Activated CD8-positive, alpha-beta memory T cell treated with anti-CD3 and anti-CD28 coated beads, Interleukin-2, amount 50 U/mL, for 48 hours (primary cell): ENCODE measurements around the gene PTAFR.

Source experiments
- DNase-seq: peaks from one replicate; pipeline ENCODE4 v3.0.0-alpha.2; 2020

Gene PTAFR

DNA sequence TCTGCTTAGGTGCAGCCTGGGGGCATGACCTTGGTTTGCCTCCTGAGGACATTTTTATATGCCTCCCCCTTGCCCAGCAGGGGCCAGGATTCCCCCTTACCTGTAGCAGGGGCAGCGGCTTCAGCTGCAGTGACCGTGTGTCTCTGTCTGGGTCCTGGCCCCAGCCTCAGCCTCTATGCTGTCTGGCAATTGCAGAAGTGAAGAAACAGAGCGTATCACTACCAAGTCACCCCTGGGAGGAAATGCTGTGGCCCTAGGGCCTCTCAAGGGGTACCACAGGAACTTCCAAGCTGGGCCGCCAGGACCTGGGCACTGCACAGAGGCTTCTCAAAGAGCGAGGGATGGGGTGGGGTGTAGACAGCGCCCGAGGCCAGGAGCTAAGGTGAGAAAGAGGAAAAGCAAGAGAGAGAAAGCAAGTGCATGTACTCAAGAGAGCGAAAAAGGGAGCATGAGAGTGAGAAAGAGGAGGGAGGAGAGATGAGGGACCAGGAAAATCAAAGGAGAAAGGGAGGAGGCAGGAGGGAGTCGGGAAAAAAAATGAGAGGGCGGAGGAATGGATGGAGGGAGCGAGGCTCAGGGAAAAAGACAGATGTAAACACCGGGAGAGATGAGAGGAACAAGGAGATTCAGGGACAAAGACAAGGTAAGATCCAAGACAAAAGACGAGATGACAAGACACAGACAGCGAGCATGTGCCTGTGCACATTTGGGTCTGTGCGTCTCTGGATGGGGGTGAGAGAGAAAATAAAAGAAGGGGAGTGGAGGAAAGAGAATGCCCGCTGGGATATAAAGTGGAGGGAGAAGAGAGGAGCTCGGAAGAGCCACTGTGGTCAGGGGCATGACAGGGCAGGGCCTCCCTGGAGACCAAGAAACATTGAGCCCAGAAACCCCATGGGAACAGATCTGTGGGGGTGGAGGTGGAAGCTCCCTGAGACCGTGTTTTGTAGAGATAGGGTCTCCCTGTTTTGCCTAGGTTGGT, at the start of gene PTAFR:
Gene PTAFR, minus strand, starts transcription at position 199 of the 979 bp plus-strand sequence. CDS start 25,669 bp downstream, outside the sequence.
- no peak for DNase-seq

DNA sequence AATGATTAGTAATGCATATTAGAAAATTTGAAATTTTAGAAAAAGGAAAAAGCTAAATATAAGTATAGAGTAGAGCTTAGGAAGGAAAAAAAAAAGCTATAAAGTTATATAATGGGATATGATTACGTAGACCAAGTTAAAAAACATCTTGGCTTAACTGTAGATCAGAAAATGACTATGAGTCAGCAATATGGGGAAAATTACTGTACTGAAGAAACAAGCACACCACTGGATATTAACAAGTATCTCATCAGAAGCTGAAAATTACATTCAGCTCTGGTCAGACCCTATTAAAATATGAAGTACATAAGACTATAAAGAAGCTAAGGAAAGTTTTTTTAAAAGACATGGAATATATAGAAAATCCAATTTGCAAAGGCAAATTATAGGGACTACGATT, 36.8 kb upstream of the PTAFR start:
- no peak for DNase-seq

- no peak for DNase-seq
Observed at GRCh38 chr1:28209700-28210099, 33.2 kb upstream of the PTAFR start.

GRCh38 chr1:28208818-28209441, 32.4 kb upstream of the PTAFR start:
- DNase-seq, result peak; percentile 52

- no peak for DNase-seq
Observed at GRCh38 chr1:28205243-28205642, 28.8 kb upstream of the PTAFR start.

DNA sequence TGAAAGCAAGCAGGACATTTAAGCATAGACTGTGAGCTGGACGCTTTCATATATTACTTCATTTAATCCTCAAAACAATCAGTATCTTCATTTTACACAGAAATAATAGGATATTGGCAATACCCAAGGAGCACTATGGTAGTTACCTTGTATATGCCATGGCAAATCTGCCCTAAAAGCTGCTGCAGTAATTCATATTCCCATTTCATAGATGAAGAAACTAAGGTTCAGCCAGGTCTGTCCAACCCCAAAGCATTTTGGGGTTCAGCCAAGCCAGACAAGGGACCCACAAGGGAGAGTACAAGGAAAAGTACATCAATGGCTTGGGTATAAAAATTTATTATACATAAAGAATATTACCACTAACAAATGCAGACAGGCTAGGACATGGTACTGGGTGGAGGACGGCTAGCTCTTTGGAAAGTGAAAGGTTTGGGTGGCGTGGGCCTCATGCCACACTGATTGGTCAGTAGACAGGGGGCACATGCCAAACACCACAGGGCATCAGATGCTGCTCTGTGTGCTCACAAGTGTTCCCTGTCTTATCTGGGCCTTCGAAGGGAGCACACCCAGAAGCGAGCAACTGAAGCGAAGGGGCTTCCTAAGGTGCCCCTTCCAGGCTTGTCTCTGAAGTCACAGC, 23.9 kb upstream of the PTAFR start:
- DNase-seq, result peak; percentile 52

DNA sequence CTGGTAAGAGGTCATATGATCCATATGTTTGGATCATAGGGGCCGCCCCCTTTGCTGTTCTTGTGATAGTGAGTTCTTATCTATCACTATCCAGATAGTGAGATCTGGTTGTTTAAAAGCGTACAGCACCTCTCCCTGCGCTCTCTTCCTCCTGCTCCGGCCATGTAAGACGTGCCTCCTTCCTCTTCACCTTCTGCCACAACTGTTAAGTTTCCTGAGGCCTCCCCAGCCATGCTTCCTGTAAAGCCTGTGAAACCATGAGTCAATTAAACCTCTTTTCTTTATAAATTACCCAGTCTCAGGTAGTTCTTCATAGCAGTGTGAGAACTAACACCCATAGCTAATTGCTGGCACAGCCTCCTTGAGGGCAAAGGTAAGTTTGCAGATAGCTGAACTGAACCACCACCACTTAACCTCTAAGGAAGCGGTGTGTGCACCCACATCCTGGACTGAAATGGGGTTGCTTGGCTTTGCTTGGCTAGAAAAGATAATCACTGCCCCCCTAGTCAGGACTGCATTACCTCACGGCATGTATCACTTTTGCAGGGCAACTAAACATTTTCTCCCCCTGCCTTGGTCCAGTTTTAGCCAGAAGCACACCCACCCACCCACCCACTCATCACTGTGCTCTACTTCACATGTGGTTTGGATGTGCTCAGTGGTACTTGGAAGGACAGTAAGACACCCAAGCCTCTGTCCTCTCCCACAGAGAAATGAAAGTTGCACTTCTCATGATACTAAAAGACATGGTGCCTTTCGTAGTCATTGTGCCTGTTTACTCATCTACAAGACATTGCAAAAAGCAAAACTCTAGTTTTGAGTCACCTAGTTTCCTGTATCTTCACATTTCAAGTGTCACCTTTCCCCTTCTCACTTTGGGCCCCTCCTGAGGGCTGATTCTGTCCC, 23.1 kb upstream of the PTAFR start:
- DNase-seq, result peak; percentile 80

GRCh38 chr1:28197682-28198415, 21.4 kb upstream of the PTAFR start:
- DNase-seq, result peak; percentile 41

DNA sequence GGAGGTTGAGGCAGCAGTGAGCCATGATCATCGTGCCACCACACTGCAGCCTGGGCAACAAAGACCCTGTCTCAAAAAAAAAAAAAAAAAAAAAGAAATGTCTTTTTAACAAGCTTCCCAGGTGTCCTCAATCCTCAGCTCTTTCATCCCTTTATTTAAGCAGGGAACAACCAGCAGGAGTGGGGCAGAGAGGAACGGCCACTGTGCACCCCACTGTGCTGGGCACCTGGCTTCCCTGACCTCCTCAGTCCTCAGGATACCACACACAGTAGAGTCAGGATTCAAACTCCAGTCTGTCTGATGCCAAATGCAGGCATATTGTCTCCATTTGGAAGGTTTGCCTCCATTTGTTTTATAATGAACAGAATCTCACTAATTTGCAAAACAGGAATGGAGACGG, 19.8 kb upstream of the PTAFR start:
- peak; percentile 20 for DNase-seq

DNA sequence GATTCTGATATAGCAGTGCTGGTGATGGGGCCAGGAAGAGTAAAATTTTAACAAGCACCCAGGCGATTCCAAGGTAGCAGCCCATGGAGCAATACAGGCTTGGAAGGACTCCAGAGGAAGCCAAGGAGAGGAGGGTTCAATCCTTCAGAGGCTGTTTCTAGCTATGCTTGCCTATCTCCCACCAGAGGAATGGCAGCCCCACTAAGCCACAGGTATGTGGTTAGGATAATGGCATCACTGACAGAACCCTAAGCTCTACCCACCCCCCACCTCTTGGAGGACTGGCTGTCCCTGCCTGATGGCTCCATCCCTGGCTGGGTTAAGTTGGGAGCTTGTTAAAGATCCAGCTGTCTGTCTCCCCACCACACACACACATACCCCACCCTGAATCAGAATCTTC, 19.3 kb upstream of the PTAFR start:
- peak; percentile 39 for DNase-seq

- DNase-seq, result peak; percentile 49
Observed at GRCh38 chr1:28194326-28195035, 18.0 kb upstream of the PTAFR start.

GRCh38 chr1:28193701-28194161, 17.2 kb upstream of the PTAFR start:
- no peak for DNase-seq

DNA sequence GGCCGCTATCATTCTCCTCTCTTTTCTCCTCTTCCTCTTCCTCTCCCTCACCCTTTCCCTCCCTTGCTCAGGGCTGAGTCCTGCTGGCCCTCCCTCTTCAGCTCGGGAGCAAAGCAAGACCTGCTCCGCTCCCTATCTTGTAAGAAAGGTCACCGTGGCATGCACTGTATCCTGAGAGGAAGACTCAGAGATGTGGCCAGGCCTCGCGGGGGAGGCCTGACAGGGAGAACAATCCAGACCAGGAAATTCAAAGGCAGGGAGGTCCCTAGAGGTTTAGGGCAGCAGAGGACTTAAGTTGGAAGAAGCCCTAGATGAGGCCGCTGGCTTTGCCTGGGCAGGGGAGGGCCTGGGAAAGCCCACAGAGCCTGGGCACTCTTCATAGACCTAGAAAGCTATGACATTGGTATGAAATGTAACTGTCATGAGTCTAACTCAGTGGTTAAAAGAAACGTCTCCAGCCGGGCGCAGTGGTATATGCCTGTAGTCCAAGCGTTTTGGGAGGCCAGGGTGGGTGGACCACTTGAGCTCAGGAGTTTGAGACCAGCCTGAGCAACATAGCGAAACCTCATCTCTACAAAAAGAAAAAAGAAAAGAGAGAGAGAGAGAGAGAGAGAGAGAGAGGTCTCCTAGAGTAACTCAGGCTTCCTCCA, 14.6 kb upstream of the PTAFR start:
- DNase-seq, result no peak

DNA sequence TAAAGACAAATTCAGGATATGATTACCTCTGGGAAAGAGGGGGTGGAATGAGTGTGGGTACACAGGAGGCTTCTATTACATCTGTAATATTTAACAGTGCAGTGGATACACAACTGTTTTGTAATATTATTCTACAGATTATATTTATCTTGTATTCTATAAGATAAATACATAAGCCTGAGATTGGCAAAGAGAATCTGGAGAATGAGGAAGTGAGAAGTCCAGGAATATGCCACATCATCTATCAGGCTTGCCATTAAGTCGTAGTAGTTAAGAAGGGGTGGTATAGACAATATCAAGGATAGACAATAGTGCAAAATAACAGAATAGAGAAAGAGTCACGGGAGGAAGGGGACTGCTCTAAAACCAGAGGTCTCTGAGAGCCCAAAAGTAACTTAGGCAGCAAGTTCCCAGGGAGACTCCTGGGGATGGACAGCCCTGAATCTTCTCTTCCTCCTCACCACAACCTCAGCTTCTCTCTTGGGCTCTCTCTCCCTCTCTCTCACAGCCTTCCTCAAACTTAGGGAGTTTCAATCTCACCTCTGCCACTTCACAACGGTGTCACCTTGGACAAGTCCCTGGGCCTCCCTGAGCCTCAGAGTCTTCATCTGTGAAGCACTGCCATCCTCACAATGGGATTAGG, 14.0 kb upstream of the PTAFR start:
- DNase-seq, result no peak

DNA sequence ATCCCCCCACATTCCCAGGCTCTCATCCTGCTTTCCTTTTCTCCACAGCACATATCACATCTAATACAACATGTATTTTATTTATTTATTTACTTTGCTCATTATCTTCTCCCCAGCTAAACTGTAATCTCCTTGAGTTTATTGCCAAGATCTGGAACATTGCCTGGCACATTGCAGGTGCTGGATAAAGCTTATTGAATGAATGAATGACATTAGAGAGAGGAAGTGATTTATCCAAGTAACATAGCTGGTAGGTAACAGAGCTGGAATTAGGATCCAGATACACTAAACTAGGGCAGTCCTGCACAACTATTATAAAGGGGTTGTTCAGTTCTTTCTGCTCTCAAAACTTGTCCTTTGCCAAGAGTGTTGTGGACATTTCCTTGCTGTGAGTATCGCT, 8.6 kb upstream of the PTAFR start:
- no peak for DNase-seq

- no peak for DNase-seq
Observed at GRCh38 chr1:28180306-28181305, 4.1 kb upstream of the PTAFR start.

DNA sequence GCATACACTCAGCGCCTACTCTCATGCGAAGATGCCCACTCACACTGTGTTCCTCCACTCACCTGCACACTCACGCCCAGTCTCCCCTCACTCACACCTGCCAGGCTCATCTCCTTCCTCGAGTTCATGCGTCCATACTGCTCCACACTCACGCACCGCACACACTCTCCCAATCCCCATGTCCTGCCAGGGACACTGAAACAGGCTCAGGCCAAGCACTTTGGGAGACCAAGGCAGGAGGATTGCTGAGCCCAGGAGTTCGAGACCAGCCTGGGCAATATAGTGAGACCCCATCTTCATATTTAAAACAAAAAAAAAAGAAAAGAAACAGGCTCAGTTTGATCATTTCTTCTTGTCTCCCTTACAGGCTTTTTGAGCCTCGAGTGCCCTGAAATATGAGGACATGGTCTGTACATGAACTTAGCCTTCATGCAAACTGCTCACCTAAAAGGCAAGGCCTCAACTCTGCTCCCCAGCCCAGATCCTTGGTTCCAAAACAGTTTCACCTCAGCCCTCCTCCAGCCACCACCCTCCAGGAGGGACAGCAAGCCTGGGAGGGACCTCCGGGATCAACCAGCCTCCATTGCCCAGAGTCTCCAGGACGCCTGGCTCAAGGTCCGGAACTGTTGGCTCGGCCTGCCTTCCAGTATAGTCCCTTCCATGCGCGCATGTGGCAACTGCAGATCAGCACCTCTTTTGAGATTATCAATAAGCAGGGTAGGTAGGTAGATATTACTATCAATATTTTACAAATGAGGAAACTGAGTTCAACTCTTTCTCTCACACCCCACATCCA, 2.4 kb upstream of the PTAFR start:
- DNase-seq, result no peak
